ENCODE results near the gene NOD2. TPM values are rescaled to one million over a fixed set of nuclear protein-coding genes. Genes with fewer than 3 reads are reported as not detected.

The NOD2 gene
- total RNA-seq, 1 experiment from 2014 or later: 5.4 TPM

- H4K20me1 ChIP-seq (ENCODE audit: insufficient read depth): no peaks in the 10 kb centered on the region
- peaks cover 0 to 3% of the 10 kb centered on the region in 2 experiments; a peak in 1 of 4 replicates for H3K9me3 ChIP-seq (ENCODE audit: control insufficient read depth in 1 of 2, insufficient read depth in 1 of 2, low read depth in 1 of 2, low read length in 2 of 2)
- POLR2A ChIA-PET: no interaction called here
- no peak overlapping the region for H3K27ac ChIP-seq (ENCODE audit: low read depth, low read length)
- TF ChIP-seq SP1 (IDR thresholded peaks at IDR 0.05; ENCODE audit: low read depth): no peak
- no peak for TF ChIP-seq SRF (IDR thresholded peaks at IDR 0.05; ENCODE audit: low read depth)
- no peaks in the 10 kb centered on the region for H3K4me1 ChIP-seq (ENCODE audit: control insufficient read depth in 1 of 2, insufficient read depth in 2 of 2, low read length in 2 of 2)
- no TSS peak for BruUV-seq (replicated peaks)
- H3K9me2 ChIP-seq (ENCODE audit: insufficient read depth): no peaks in the 10 kb centered on the region
- RAD21 ChIA-PET (ENCODE audit: low non-redundant PET in 1 of 2, low total read pairs in 2 of 2, uncharacterized antibody in 2 of 2, unreplicated experiment in 2 of 2): no interaction called here
- CTCF ChIA-PET: interaction anchor here (0.8 to 1.2 kb wide), 2 partner anchors 44 to 97 kb away, joined by 3 to 4 read pairs; no protein-coding TSS in a partner anchor
- H3K79me2 ChIP-seq (ENCODE audit: insufficient read depth, low read length): no peaks in the 10 kb centered on the region
- no peak overlapping the region for H3K4me2 ChIP-seq (ENCODE audit: low read length)
- no peak overlapping the region for H3K9ac ChIP-seq (ENCODE audit: low read length)
- H3K36me3 ChIP-seq (ENCODE audit: control insufficient read depth in 1 of 2, insufficient read depth in 2 of 2, low read length in 2 of 2): no peaks in the 10 kb centered on the region
- no peak overlapping the region for H3K4me3 ChIP-seq (replicated peaks in 1 of 2; ENCODE audit: low read depth in 1 of 2, low read length in 2 of 2)
- ATAC-seq: no peak
- H2AFZ ChIP-seq (ENCODE audit: low read depth, low read length, poor library complexity, severe bottlenecking): no peak overlapping the region
- no peak for DNase-seq (ENCODE audit: low read depth, low spot score)
- intact Hi-C loops (cut with micrococcal nuclease): no loop called here
- H3K27me3 ChIP-seq (ENCODE audit: insufficient read depth, low read length): no peaks in the 10 kb centered on the region
Measured at GRCh38 chr16:50762241-50762640, 68.8 kb downstream of the NOD2 start.

GRCh38 chr16:50763211-50763610 lies 69.8 kb downstream of the NOD2 start:
- no peak overlapping the region for H2AFZ ChIP-seq (ENCODE audit: low read depth, low read length, poor library complexity, severe bottlenecking)
- ChIA-PET POLR2A (no interaction called here), CTCF (interaction anchor here (0.8 to 1.2 kb wide), 2 partner anchors 43 to 98 kb away, joined by 3 to 4 read pairs; no protein-coding TSS in a partner anchor), RAD21 (ENCODE audit: low non-redundant PET in 1 of 2, low total read pairs in 2 of 2, uncharacterized antibody in 2 of 2, unreplicated experiment in 2 of 2) (no interaction called here)
- no peaks in the 10 kb centered on the region for H3K27me3 ChIP-seq (ENCODE audit: insufficient read depth, low read length)
- DNase-seq (ENCODE audit: low read depth, low spot score): no peak
- intact Hi-C loops (cut with micrococcal nuclease): no loop called here
- H3K4me3 ChIP-seq (replicated peaks in 1 of 2; ENCODE audit: low read depth in 1 of 2, low read length in 2 of 2): no peak overlapping the region
- H3K9ac ChIP-seq (ENCODE audit: low read length): no peak overlapping the region
- H3K9me2 ChIP-seq (ENCODE audit: insufficient read depth): no peaks in the 10 kb centered on the region
- peaks cover 0 to 3% of the 10 kb centered on the region in 2 experiments; a peak in 1 of 4 replicates for H3K9me3 ChIP-seq (ENCODE audit: control insufficient read depth in 1 of 2, insufficient read depth in 1 of 2, low read depth in 1 of 2, low read length in 2 of 2)
- H3K4me1 ChIP-seq (ENCODE audit: control insufficient read depth in 1 of 2, insufficient read depth in 2 of 2, low read length in 2 of 2): no peaks in the 10 kb centered on the region
- TF ChIP-seq CEBPB (IDR thresholded peaks at IDR 0.05; ENCODE audit: low read depth): no peak
- TF ChIP-seq ZFX (IDR thresholded peaks at IDR 0.05): no peak
- TF ChIP-seq RAD21 (IDR thresholded peaks at IDR 0.05; ENCODE audit: low read depth): no peak
- no peak for TF ChIP-seq FOSL1 (IDR thresholded peaks at IDR 0.05; ENCODE audit: low read depth)
- TF ChIP-seq SRF (IDR thresholded peaks at IDR 0.05; ENCODE audit: low read depth): no peak
- no peak for TF ChIP-seq CBX3 (IDR thresholded peaks at IDR 0.05; ENCODE audit: low read depth)
- no peak for TF ChIP-seq EZH2phosphoT487 (IDR thresholded peaks at IDR 0.05; ENCODE audit: borderline replicate concordance)
- no peak for TF ChIP-seq SIN3A (IDR thresholded peaks at IDR 0.05; ENCODE audit: low read depth)
- no peak for TF ChIP-seq ATF3 (IDR thresholded peaks at IDR 0.05)
- no peak for TF ChIP-seq MAX (IDR thresholded peaks at IDR 0.05)
- TF ChIP-seq JUND (IDR thresholded peaks at IDR 0.05): no peak
- TF ChIP-seq ELF1 (IDR thresholded peaks at IDR 0.05; ENCODE audit: borderline replicate concordance, low read depth): no peak
- ATAC-seq: no peak
- H4K20me1 ChIP-seq (ENCODE audit: insufficient read depth): no peaks in the 10 kb centered on the region
- no peaks in the 10 kb centered on the region for H3K79me2 ChIP-seq (ENCODE audit: insufficient read depth, low read length)
- H3K27ac ChIP-seq (ENCODE audit: low read depth, low read length): no peak overlapping the region
- no TSS peak for BruUV-seq (replicated peaks)
- H3K4me2 ChIP-seq (ENCODE audit: low read length): no peak overlapping the region
- no peaks in the 10 kb centered on the region for H3K36me3 ChIP-seq (ENCODE audit: control insufficient read depth in 1 of 2, insufficient read depth in 2 of 2, low read length in 2 of 2)
